OCI-LY3 (cell line): ENCODE measurements around the gene SLC35D3.

ENCODE experiments used
- EZH2phosphoT487 ChIP-seq: fragments of 200-600 bp; shearing (Covaris generic); IDR thresholded peaks from 2 replicates; pipeline ENCODE4 v1.6.1; 2018; ENCODE audit warnings: antibody characterized with exemption, mixed run types, low read depth
- TF ChIP-seq, protein P1 (sequence below): fragments of 200-600, 300-600 bp; sonication (generic); IDR thresholded peaks from 2 replicates; pipeline ENCODE4 v1.5.1; 2014; ENCODE audit warnings: antibody characterized with exemption, low read length, low read depth

DNA sequence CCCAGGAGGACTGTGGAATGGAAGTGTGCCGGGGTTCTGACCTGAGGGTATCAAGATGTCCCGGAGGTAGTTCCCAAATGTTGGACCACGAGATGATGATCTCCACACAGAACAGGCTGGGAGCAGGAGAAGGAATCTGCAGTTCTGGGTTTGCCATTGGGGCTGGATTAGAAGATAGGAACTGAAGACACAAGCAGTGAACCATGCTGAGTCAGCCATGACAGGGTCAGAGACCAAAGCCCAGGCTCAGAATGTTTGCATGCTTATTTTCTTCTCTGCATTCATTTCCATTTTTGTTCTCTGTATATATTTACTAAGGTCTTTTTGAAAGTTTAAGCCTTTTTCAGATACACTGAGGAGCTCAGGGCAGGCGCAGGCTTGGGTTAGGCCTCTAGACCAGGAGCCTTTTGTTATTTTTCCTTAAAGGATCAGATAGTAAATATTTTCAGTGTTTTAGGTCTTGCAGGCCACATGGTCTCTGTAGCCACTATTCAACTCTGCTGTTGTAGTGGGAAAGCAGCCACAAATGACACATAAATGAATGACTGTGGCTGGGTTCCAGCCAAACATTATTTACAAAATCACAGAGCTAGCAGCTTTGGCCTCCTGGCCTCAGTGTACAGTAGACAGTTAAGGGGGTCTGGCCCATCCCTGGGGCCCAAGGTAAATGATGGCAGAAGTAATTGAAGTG is 28.5 kb downstream of the SLC35D3 start:
- TF ChIP-seq, protein P1, sequence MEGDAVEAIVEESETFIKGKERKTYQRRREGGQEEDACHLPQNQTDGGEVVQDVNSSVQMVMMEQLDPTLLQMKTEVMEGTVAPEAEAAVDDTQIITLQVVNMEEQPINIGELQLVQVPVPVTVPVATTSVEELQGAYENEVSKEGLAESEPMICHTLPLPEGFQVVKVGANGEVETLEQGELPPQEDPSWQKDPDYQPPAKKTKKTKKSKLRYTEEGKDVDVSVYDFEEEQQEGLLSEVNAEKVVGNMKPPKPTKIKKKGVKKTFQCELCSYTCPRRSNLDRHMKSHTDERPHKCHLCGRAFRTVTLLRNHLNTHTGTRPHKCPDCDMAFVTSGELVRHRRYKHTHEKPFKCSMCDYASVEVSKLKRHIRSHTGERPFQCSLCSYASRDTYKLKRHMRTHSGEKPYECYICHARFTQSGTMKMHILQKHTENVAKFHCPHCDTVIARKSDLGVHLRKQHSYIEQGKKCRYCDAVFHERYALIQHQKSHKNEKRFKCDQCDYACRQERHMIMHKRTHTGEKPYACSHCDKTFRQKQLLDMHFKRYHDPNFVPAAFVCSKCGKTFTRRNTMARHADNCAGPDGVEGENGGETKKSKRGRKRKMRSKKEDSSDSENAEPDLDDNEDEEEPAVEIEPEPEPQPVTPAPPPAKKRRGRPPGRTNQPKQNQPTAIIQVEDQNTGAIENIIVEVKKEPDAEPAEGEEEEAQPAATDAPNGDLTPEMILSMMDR: no peak
- no peak for TF ChIP-seq EZH2phosphoT487
